Heart left ventricle (tissue), 16 donors: Measurements from ENCODE around the gene MCF2L. TPM values are rescaled to one million over a fixed set of nuclear protein-coding genes. Genes with fewer than 3 reads are reported as not detected.

Source experiments
- ATAC-seq, 4 donors: fragments of 200-7000 bp; cut with Tn5 transposase; one replicate each; pipeline ENCODE4 v1.9.1; 2020 to 2022; ENCODE audit warnings: moderate library complexity in 4 of 4, mild to moderate bottlenecking in 3 of 4, moderate number of reproducible peaks in 1 of 4
- DNase-seq, 5 donors: peaks; one replicate each; pipeline ENCODE4 v3.0.0-alpha.2; 2020
- H3K27ac ChIP-seq, 12 donors: fragments of 200-600 bp; sonication (generic) in 4 of 12; one replicate each; pipeline versions ENCODE4 v1.5.0 to v1.8.0; 2016 to 2022; ENCODE audit warnings: mild to moderate bottlenecking in 2 of 12
- H3K27me3 ChIP-seq, 9 donors: fragments of 200-600 bp; sonication (generic) in 2 of 9; one replicate each; pipeline versions ENCODE4 v1.5.1 to v1.8.0; 2016 to 2022; ENCODE audit warnings: mild to moderate bottlenecking in 3 of 9
- H3K36me3 ChIP-seq, 9 donors: fragments of 200-600 bp; sonication (generic) in 2 of 9; one replicate each; pipeline versions ENCODE4 v1.5.0 to v1.8.0; 2018 to 2022; ENCODE audit warnings: mild to moderate bottlenecking in 2 of 9
- H3K4me1 ChIP-seq, 12 donors: fragments of 200-600 bp; sonication (generic) in 4 of 12; one replicate each; pipeline versions ENCODE4 v1.5.0 to v1.8.0; 2016 to 2022; ENCODE audit warnings: mild to moderate bottlenecking in 3 of 12
- H3K4me3 ChIP-seq, 12 donors: fragments of 200-600 bp; sonication (generic) in 4 of 12; one replicate each; pipeline versions ENCODE4 v1.5.0 to v1.8.0; 2017 to 2022; ENCODE audit warnings: mild to moderate bottlenecking in 9 of 12, moderate library complexity in 4 of 12
- H3K9me3 ChIP-seq, 12 donors: fragments of 200-600 bp; sonication (generic) in 4 of 12; one replicate each; pipeline versions ENCODE4 v1.5.0 to v1.8.0; 2016 to 2022; ENCODE audit warnings: mild to moderate bottlenecking in 1 of 12
- CTCF ChIP-seq, 12 donors: fragments of 200-600 bp; sonication (generic) in 4 of 12; IDR thresholded peaks; one replicate each; pipeline versions ENCODE4 v1.5.0 to v1.8.0; 2018 to 2022; ENCODE audit warnings: antibody characterized with exemption in 12 of 12, mild to moderate bottlenecking in 5 of 12
- POLR2A ChIP-seq, 2 donors: fragments of 450-650 bp; IDR thresholded peaks; one replicate each; pipeline ENCODE4 v1.6.1; 2017; ENCODE audit warnings: antibody characterized with exemption in 2 of 2, mild to moderate bottlenecking in 2 of 2, moderate library complexity in 2 of 2
- WGBS, 4 donors: extraction: QIAGEN DNeasy Blood & Tissue Kit in 2 of 4; methylation state at CpG; one replicate each; pipeline versions ENCODE4 v1.1.5 to v1.1.7; 2013 to 2018; 5-methylcytosine and 5-hydroxymethylcytosine counted together
- intact Hi-C, 10 donors: fragments of 100-400 bp; cut with DNase I; formaldehyde crosslinking; loops; one replicate each; pipeline versions ENCODE4 v1.11.1 to v1.14.2; 2022
- polyA plus RNA-seq, 2 donors: library from polyadenylated mRNA; stranded (reverse); fragments of 200-250 nt; gene quantifications; one replicate each; pipeline ENCODE4 v1.2.3, GENCODE V29; 2013
- total RNA-seq, 9 donors: library from RNA; depleted of rRNA in 2 of 9; stranded (reverse); fragments of >200 nt in 2 of 9; fragmentation: NEBNext Ultra II Directional in 3 of 9; extraction: Animal tissue kit (Norgen Biotek cat#: 25700) in 3 of 9; gene quantifications; one replicate each; pipeline versions ENCODE4 v1.1.0 to v1.2.4, GENCODE V29; 2016 to 2023
- donor health status: ischemic (EF 13 %, LVEDD 7.1; RV severe dilation, severe dysfunction).
- donor health status: healthy with polysubstance abuse.
- donor health status: DM: no; HTN: yes; CAD: no.
- donor health status: DM: no; HTN: no; CAD: no.
- donor health status: ischemic (EF 25% LVEDD 6.9; RV normal size, moderate dysfunction).
- donor health status: ischemic (EF 25% LVEDD 5.7; RV mildly dilated, moderate dysfunction).
- donor health status: healthy.
- donor health status: DM: yes; HTN: yes; CAD: no.
- donor health status: ischemic (EF 35%, LVEDD 5.7; RV mildly dilated, moderate dysfunction).
- donor health status: nonischemic (EF 11% LVEDD 7.7; RV severe dilation, severe dysfunction).
- donor health status: DM: yes; HTN: yes; CAD: no.
- donor health status: PGD.
- donor health status: ischemic (EF 29% LVEDD 5.4; RV normal size, mild dysfunction).
- donor health status: nonischemic (EF 23%, LVEDD 6.1; RV moderate dilation, normal function).

Gene MCF2L
- total and polyA plus RNA-seq, 11 donors = 26.0 to 61.0 (median 42.7) TPM

- ATAC-seq = no peak
- Histone ChIP-seq H3K27ac (no peak overlapping the region), H3K36me3 (peaks cover 0 to 41% (median 4%) of the 10 kb centered on the region in 9 donors), H3K27me3 (no peaks in the 10 kb centered on the region), H3K9me3 (no peaks in the 10 kb centered on the region), H3K4me1 (peaks cover 0 to 32% (median 10%) of the 10 kb centered on the region in 12 donors), H3K4me3 (no peak overlapping the region)
- TF ChIP-seq CTCF (IDR thresholded peaks at IDR 0.05) (no peak), POLR2A (IDR thresholded peaks at IDR 0.05) (no peak)
- 83 to 90% (median 85%) methylated on average over 17 of the region's 17 CpGs for WGBS, 4 donors
- DNase-seq = no peak
- intact Hi-C loops = loop anchor here in 1 of 10 donors (5.0 kb wide), 1 partner anchor 68 kb away; no protein-coding TSS in a partner anchor
These were observed 51.5 kb downstream of the MCF2L start for GRCh38 chr13:113020323-113021080.

- TF ChIP-seq POLR2A (IDR thresholded peaks at IDR 0.05) (no peak), CTCF (IDR thresholded peaks at IDR 0.05) (no peak)
- ATAC-seq = no peak
- Histone ChIP-seq H3K4me3 (no peak overlapping the region), H3K27me3 (peaks cover 0 to 4% (median 0%) of the 10 kb centered on the region in 9 donors), H3K4me1 (peaks cover 0 to 32% (median 10%) of the 10 kb centered on the region in 12 donors), H3K36me3 (peaks cover 0 to 33% (median 4%) of the 10 kb centered on the region in 9 donors), H3K9me3 (no peaks in the 10 kb centered on the region), H3K27ac (peak overlapping the region in 4 of 12 donors; percentile 55 to 75 (median 74))
- intact Hi-C loops = loop anchor here in 1 of 10 donors (5.0 kb wide), 1 partner anchor 69 kb away; no protein-coding TSS in a partner anchor
- no peak for DNase-seq
- 85 to 100% (median 94%) methylated on average over 7 to 14 of the region's 14 CpGs for WGBS, 4 donors
These were observed 52.4 kb downstream of the MCF2L start for GRCh38 chr13:113021391-113021790.

DNA sequence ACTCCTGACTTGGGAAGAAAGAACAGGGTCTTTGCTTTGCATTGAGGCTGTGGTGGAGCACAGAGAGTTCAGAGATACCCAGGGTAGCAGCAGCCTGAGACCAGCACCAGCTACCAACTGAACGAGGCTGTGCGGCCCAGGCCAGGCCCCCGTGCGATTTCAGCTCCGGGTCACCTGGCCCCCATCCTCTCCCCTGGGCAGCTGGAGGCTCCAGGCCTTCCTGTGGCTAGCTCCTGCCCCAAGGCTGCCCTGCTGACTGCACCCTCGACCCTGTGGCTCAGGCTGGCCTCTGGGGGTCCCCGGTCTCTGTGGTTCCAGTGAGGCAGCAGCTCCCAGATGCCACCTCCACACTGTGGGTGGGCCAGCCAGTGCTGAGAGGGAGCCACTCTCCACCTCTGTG is 52.8 kb downstream of the MCF2L start:
- Histone ChIP-seq H3K4me1 (peaks cover 0 to 32% (median 10%) of the 10 kb centered on the region in 12 donors), H3K4me3 (no peak overlapping the region), H3K9me3 (no peaks in the 10 kb centered on the region), H3K36me3 (peaks cover 0 to 33% (median 2%) of the 10 kb centered on the region in 9 donors), H3K27me3 (peaks cover 0 to 5% (median 0%) of the 10 kb centered on the region in 9 donors), H3K27ac (peak overlapping the region in 6 of 12 donors; percentile 55 to 75 (median 74))
- no peak for DNase-seq
- peak in 1 of 4 donors; percentile 5 for ATAC-seq
- 75 to 80% (median 77%) methylated on average over 5 to 7 of the region's 7 CpGs for WGBS, 4 donors
- intact Hi-C loops = loop anchor here in 2 of 10 donors (2.0 to 5.0 kb wide), 2 partner anchors 43 to 70 kb away; no protein-coding TSS in a partner anchor
- TF ChIP-seq POLR2A (IDR thresholded peaks at IDR 0.05) (no peak), CTCF (IDR thresholded peaks at IDR 0.05) (no peak)

DNA sequence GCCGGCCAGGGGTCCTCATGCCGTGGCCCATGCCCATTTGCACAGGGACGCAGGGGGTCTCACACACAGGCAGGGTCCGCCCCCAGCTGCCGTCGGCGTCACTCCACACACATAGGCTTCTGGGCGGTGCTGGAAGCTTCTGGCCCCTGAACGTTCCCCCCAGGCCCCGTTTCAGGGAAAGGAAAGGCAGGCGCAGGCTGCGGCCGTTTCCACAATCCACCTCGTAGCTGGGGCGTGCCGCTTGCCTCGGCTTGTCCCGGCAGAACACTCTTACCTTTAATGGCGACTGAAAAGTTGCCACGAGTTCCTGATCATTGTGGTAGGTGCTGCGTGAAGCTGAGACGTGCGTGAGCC is 53.4 kb downstream of the MCF2L start:
- peaks cover 0 to 33% (median 0%) of the 10 kb centered on the region in 9 donors for H3K36me3 ChIP-seq
- H3K9me3 ChIP-seq = no peaks in the 10 kb centered on the region
- peak overlapping the region in 8 of 12 donors; percentile 34 to 75 (median 67) for H3K27ac ChIP-seq
- TF ChIP-seq CTCF (IDR thresholded peaks at IDR 0.05) (no peak), POLR2A (IDR thresholded peaks at IDR 0.05) (no peak)
- H3K27me3 ChIP-seq = peaks cover 0 to 5% (median 0%) of the 10 kb centered on the region in 9 donors
- 56 to 75% (median 62%) methylated on average over 16 to 23 of the region's 23 CpGs for WGBS, 4 donors
- ATAC-seq (no peak), DNase-seq (no peak)
- intact Hi-C loops = loop anchor here in 2 of 10 donors (2.0 to 5.0 kb wide), 2 partner anchors 44 to 70 kb away; no protein-coding TSS in a partner anchor
- H3K4me3 ChIP-seq = peak overlapping the region in 2 of 12 donors; percentile 6 to 12
- peaks cover 0 to 32% (median 10%) of the 10 kb centered on the region in 12 donors for H3K4me1 ChIP-seq
